Hematopoietic multipotent progenitor cell (in vitro differentiated cells): ENCODE data around the gene MPP2. TPM values are rescaled to one million over a fixed set of nuclear protein-coding genes. Genes with fewer than 3 reads are reported as not detected.

Source experiments
- DNase-seq, 3 donors: peaks; one replicate each; pipeline ENCODE4 v3.0.0-alpha.2; 2011 to 2015; ENCODE audit warnings: low read depth in 2 of 3, low spot score in 2 of 3
- total RNA-seq: library from RNA; depleted of rRNA; stranded (reverse); fragments of >200 nt; gene quantifications from one replicate; pipeline ENCODE4 v1.2.3, GENCODE V29; 2012

The MPP2 gene
- total RNA-seq, 1 donor = 0.81 TPM

GRCh38 chr17:43852571-43852970 is 54.8 kb downstream of the MPP2 start:
- DNase-seq = no peak

- no peak for DNase-seq
Measured at GRCh38 chr17:43849116-43849515, 58.2 kb downstream of the MPP2 start.

- no peak for DNase-seq
Measured at GRCh38 chr17:43848601-43849000, 58.7 kb downstream of the MPP2 start.

- DNase-seq = peak in 2 of 3 donors; percentile 26 to 30
Measured at GRCh38 chr17:43846963-43847371, 60.4 kb downstream of the MPP2 start, which contains the start of gene CD300LG. Gene CD300LG (plus strand): TSS chr17:43847176. CDS start chr17:43847217, 41 bp downstream.

- peak; percentile 36 to 74 (median 62) for DNase-seq
Measured at GRCh38 chr17:43846221-43846712, 61.1 kb downstream of the MPP2 start.

- DNase-seq = no peak
Measured at GRCh38 chr17:43845766-43846165, 61.6 kb downstream of the MPP2 start.

- no peak for DNase-seq
Measured at GRCh38 chr17:43844241-43844640, 63.1 kb downstream of the MPP2 start.

- no peak for DNase-seq
Measured at GRCh38 chr17:43842975-43843325, 64.4 kb downstream of the MPP2 start.

- peak in 1 of 3 donors; percentile 14 for DNase-seq
Measured at GRCh38 chr17:43842091-43842974, 65.0 kb downstream of the MPP2 start.

- DNase-seq = no peak
Measured at GRCh38 chr17:43841282-43841681, 66.1 kb downstream of the MPP2 start.

- DNase-seq = peak in 2 of 3 donors; percentile 13 to 14
Measured at GRCh38 chr17:43840814-43841213, 66.5 kb downstream of the MPP2 start.

- DNase-seq = no peak
Measured at GRCh38 chr17:43839670-43840108, 67.6 kb downstream of the MPP2 start.

GRCh38 chr17:43834106-43834505 is 73.2 kb downstream of the MPP2 start:
- no peak for DNase-seq

GRCh38 chr17:43832976-43833829 is 74.1 kb downstream of the MPP2 start, which contains the start of gene MPP3:
Gene MPP3 (minus strand): TSS chr17:43833146. CDS start chr17:43831906, 1,240 bp downstream.
- peak in 2 of 3 donors; percentile 55 to 59 for DNase-seq

GRCh38 chr17:43832168-43832975 is 75.0 kb downstream of the MPP2 start:
- peak in 2 of 3 donors; percentile 14 to 15 for DNase-seq

GRCh38 chr17:43831633-43832032 is 75.7 kb downstream of the MPP2 start:
- DNase-seq = no peak

- DNase-seq = no peak
Measured at GRCh38 chr17:43830510-43831140, 76.7 kb downstream of the MPP2 start.

- no peak for DNase-seq
Measured at GRCh38 chr17:43829738-43830137, 77.6 kb downstream of the MPP2 start.

- DNase-seq = no peak
Measured at GRCh38 chr17:43827596-43827995, 79.7 kb downstream of the MPP2 start.

GRCh38 chr17:43826206-43826605 is 81.1 kb downstream of the MPP2 start:
- DNase-seq = no peak
